GM19328 (cell line): ENCODE measurements around the gene NSD2.
"Not testable (repeated sequence)": the region's sequence is repeated elsewhere in the genome, so short reads cannot be mapped to it uniquely, and the experiment has no call there.

Source experiments
- ATAC-seq: cut with Tn5 transposase; IDR thresholded peaks from one replicate; pipeline ENCODE4 v1.9.1; 2021; ENCODE audit warnings: mild to moderate bottlenecking, moderate library complexity; ENCODE audit not compliant: unreplicated experiment

NSD2 gene

DNA sequence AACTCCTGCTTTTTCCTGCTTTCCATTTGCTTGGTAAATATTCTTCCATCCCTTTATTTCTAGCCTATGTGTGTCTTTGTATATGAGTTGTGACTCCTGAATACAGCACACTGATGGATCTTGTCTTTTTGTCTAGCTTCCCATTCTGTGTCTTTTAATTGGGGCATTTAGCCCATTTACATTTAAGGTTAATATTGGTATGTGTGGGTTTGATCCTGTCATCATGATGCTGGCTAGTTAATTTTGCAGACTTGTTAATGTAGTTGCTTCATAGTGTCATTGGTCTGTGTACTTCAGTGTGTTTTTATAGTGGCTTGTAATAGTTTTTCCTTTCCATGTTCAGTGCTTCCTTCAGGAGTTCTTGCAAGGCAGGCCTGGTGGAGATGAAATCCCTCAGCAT is 160.0 kb downstream of the NSD2 start:
- ATAC-seq, result not testable (repeated sequence)
